HG02763 (cell line): Measurements from ENCODE around the gene NFIB.

Source experiments
- ATAC-seq: cut with Tn5 transposase; IDR thresholded peaks from one replicate; pipeline ENCODE4 v1.9.1; 2021; ENCODE audit warnings: mild to moderate bottlenecking, moderate library complexity; ENCODE audit not compliant: unreplicated experiment

The NFIB gene

DNA sequence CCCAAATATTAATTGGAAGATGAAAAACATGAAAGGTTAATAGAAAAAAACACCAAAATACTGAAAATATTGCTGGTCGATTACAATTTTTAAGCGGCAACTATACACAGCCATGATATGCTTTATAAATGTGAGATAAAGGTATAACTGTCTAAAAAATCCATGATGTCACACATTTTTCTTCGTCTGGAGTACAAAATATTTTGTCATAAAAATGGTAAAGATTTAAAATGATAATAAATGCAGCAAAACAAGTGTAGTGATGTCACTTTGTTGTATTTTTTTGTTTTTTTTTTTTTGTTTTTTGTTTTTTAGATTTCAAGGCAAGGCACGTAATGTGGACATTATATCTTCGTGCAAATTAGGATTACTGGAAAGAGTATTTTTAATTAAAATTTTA, 227.4 kb downstream of the NFIB start:
- ATAC-seq: no peak

GRCh38 chr9:14085810-14086209, 228.1 kb downstream of the NFIB start:
- ATAC-seq: no peak

- ATAC-seq: no peak
Observed at GRCh38 chr9:14084867-14085266, 229.1 kb downstream of the NFIB start.

GRCh38 chr9:14083366-14083765, 230.6 kb downstream of the NFIB start:
- no peak for ATAC-seq

GRCh38 chr9:14082732-14083131, 231.2 kb downstream of the NFIB start:
- ATAC-seq: no peak

GRCh38 chr9:14081745-14082144, 232.2 kb downstream of the NFIB start:
- ATAC-seq: no peak

DNA sequence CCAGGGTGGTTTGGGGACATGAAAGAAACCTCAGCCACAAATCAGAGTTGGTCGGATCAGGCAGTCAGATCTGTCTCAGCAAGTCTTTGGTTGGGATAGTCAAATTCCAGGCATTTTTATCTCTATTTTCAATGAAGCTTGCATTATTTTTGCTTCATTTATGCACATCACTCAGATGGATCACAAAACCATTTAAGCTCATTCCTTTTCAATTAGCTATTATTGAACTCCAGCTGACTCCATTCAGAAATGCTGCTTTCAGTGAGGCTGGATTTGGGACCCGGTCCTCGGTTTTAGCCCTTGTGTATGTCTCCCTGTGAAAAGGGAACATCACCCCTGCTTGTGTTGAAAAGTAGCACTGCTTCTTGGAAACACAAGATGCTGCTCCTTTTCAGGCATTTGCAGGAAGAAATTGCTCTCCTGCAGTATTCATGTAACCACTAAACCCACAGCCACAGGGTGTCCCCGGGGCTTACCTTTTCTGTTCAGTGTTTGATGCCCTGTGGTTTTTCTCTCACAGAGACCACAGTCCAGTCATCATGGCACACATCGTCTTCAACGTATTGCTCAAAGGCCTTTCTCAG, 232.9 kb downstream of the NFIB start:
- no peak for ATAC-seq

DNA sequence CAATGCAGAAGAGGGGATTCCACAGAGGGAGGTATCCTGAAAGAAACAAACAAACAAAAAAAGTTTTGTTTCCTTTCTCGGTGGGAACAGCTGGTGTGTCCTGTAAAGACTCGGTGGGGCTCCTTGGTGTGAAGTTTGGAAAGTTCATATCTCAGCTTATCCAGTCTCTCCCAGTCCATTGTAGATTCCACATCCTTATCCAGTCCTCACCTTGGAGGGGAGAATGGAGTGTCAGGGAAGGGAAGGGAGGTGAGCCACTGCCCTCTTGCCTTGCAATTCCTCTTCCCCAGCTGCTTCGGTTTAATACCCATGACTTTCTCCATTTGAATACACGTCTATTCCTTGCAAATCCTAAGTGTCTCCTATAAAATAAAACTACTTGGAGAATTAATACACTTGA, 234.5 kb downstream of the NFIB start:
- ATAC-seq: no peak

GRCh38 chr9:14077672-14078071, 236.3 kb downstream of the NFIB start:
- ATAC-seq: no peak

DNA sequence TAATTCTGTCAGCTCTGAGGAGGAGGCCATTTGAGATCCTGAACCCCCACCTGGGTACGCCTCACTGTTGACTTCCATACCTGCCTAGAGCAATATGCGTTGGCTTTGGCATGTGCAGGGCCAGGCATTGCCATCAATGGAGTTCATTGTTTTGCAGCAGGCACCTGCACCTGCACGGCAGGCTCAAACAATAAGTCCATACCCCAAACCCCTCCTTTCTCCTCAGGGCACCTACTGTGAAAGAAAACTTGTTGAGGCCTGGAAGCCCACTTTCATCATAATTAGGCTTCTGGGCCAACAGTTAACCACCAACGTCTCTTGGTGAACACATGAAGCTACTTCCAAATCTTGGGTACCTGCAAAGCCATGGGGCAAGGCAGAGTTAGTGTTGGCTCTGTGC, 238.7 kb downstream of the NFIB start:
- no peak for ATAC-seq

GRCh38 chr9:14072850-14073249, 241.1 kb downstream of the NFIB start:
- no peak for ATAC-seq

GRCh38 chr9:14071484-14071883, 242.5 kb downstream of the NFIB start:
- no peak for ATAC-seq

DNA sequence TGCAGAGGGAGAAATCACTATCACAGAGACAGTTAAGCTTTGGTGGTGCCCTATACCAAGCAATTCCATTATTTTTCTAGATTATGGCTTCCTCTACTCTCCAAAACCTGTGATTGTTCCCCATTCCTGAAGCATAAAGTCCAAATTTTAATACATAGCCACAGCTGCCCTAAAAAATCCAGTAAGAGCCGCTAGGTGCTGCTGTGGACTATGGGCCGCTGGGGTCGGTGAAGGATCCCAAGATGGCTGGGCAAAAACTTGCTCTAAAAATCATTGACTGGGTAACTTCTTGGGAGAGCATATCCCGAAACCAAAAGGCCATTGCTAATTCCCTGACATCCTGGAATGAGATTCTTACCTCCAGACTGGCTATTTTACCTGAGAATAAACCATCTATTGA, 245.3 kb downstream of the NFIB start:
- ATAC-seq: no peak

DNA sequence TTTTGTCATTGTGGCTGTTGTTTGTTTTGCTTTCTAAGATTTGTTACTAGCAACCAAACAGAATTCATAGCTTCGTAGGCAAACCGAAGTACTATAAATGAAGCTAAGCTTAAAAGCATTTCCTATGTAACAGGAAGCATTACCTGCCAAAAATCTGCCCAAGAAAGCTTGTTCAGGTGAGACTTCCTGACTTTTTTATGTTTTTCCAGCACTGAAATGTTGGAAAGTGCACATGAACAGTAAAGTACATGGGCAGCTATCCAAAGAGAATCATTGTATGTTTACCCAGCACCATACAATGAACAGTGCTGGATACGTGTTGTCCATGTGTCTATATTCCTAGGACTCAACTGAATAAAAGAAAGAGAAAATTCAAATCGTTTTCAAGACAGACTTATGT, 247.1 kb downstream of the NFIB start:
- no peak for ATAC-seq

GRCh38 chr9:14066032-14066431, 247.9 kb downstream of the NFIB start:
- ATAC-seq: no peak

DNA sequence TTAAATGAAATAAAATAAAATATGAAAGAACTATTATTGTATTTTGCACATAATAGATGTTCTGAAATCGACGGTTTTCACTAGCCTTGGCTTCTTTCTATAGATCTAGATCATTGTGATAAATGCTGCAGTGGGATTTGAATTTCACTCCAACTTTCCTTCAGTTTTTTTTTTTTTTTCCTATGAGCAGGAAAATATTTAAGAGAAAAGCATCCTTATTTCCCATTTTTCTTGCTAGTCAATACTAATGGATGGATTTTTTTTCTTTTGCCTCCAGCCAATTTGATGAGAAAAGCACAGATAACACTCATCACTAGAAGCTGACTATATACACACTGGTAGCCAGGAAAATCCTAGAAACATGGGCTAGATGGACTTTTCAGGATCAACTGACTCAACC, 249.0 kb downstream of the NFIB start:
- ATAC-seq: no peak

GRCh38 chr9:14063756-14064155, 250.2 kb downstream of the NFIB start:
- ATAC-seq: no peak

- ATAC-seq: no peak
Observed at GRCh38 chr9:14062586-14063221, 251.2 kb downstream of the NFIB start.

DNA sequence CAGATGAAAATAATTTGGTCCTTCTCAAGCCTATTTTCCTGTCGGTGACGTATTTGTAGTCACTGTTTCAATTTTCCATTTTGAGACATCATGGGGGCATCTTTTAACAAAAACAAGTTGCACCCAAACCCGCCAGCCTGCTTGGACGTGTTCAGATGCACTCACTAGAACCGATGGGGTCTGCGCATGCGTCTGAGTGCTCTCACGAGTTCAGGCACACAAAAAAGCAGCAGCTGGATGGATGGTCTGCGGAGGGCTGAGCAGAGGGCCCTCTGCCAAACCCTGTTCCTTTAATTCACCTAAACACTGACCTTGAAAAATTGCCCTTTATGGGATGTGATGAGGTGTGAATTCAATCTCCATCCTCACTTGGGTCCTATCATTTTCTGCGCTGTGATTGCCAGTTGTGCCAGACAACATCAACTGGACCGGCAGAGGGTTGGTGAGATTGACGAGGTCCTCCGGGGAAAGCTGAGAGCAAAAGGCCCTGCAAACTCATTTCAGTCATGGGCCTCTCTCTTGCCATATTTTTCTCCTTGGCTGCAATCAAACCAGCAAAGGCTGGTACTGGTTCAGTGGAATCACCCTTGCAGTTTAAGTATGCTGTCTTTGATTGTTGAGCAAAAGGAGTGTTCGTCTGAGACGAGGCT, 251.9 kb downstream of the NFIB start:
- ATAC-seq: no peak

DNA sequence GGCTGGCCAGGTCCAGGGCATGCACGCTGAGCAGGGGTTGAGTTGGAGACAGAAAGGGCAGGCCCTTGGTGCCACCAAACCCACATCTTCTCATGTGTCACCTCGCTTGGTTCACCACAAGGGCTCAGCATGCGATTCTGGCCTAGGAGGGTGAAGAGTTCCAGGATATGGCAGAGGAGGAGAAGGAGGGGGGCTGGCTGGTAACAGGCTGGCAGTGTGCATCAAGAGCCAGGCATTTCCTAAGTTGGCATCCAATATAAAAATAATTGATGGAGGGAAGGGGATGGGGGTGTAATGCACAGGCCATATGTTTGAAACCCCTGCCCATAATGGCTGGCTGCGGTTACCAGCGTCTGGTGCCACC, 255.6 kb downstream of the NFIB start:
- ATAC-seq: no peak

DNA sequence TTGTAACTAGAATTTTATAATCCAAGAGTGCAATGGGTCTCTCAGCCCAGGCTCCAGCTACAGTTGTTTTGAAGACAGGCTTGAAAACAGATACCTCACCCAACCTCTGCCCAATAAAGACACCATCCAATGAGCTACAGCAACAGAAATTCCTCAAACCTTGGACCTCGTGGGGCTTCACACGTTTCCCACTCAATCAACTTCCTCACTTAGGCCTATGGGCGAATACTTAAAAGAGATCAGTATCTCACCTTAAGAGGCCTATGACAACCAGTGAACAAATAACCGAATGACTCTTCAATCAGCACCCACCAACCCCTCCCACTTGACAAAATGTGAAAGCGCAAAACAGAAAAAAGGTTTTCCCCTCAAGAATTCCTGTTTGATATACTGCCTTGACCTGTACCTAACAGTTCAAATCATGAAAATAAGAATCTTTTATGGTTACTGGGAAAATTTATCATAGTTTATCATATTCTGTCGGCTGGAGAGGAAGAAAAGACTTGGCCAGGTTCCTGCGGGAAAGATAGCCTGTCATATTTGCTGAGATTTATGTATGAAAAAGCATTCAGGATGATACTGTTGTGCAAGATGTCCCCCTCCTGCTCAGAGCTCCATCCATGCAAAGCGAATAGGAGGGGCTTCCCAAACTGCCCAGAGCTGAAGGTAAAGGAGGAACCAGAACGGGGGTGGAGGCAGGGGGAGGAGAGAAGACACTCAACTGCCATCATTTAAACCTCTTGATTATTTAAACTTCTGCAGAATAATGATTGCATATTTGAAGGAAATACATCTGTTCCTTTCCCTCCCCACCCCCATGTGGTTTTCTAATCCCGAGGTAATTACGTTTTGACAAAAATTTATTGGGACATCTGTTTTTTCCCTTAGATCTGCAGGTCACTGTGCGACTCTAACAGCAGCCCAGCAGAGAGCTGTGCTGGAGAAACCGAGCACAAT, 256.3 kb downstream of the NFIB start:
- ATAC-seq: no peak
